HG03064 (cell line): ENCODE results near the gene PCBP3.
"Not testable (repeated sequence)": the region's sequence is repeated elsewhere in the genome, so short reads cannot be mapped to it uniquely, and the experiment has no call there.

ENCODE experiments used
- ATAC-seq: cut with Tn5 transposase; IDR thresholded peaks from one replicate; pipeline ENCODE4 v1.9.1; 2021; ENCODE audit warnings: low read depth; ENCODE audit not compliant: unreplicated experiment

PCBP3 gene

GRCh38 chr21:45801989-45802388, 158.5 kb downstream of the PCBP3 start:
- no peak for ATAC-seq

DNA sequence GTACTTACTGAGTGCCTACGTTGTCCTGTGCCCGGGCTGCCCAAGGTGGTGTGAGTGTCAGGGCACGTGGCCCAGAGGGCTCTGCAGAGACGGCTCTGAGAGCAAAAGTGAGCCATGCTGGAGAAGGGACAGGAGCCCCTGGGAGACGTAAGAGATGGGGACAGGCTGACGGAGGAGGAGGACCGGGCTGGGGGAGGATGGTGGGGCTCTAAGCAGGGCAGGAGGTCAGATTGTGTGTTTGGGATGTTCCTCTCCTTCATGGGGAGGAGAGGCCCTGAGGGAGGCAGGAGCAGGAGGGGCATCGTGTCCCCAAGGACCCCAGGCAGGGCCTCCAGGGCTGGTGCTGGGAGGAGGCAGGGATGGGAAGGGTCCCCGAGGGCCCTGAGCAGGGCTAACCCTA, 158.9 kb downstream of the PCBP3 start:
- ATAC-seq: no peak

GRCh38 chr21:45802956-45803617, 159.6 kb downstream of the PCBP3 start:
- ATAC-seq: no peak

GRCh38 chr21:45803618-45804340, 160.3 kb downstream of the PCBP3 start:
- no peak for ATAC-seq

DNA sequence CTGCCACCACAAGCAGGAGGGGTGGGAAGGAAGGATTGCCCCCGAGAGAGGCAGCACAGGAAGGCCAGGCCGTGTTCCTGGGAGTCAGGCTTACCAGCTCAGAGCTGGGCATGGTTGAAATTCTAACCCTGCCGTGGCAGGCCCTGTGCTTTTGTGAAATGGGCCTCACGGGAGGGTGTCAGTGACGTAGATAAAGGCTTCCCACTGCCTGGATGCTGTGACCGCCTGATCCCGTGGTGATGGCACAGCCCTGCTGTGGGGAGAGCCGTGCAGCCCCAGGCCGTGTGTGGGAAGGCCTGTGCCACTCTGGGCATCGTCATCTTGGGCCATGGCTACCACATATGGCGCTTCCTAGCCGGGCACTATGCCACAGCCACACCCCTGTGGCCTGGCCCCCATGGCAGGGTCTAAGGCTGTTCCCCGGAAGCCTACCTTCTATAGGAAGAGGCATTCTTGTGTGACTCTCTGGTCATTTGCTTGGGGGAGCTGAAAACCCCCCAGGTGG, 161.3 kb downstream of the PCBP3 start:
- no peak for ATAC-seq

DNA sequence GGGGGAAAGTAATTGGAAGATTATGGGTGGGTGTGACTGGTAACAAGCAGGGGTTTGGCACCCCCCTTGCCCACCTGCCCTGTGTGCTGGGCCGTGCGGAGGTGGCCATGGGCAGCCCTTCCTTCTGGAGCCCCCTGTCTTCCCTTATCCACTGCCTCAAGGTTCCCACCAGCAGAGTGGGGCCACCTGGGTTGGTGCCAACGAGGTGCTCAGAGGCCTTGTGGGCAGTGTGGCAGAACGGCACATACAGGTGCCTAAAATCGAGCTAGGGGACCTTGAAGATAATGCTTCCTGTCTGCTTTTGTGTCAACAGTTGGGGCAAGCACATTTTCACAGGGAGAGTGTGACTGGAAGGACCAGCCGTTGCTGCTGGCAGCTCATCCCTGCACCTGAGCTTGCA, 161.8 kb downstream of the PCBP3 start:
- no peak for ATAC-seq

DNA sequence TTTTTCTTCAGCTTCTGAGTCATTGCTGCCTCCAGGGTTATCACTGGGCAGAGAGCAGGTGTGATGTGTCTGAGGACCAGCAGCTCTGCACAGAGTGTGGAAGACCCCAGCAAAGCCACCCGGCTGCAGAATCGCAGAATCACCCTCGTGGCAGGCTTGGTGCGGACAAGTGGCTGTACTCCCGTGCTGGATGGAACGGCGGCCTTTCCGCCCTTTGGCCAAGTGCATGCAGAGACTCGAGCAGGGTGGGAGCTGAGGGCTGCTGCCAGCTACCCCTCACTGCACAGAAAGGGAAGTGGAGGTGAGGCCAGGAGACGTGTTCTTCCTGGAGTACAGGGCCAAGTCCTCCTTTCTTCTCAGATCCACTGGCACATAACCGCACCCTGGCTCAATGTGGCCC, 162.5 kb downstream of the PCBP3 start:
- no peak for ATAC-seq

GRCh38 chr21:45808663-45809062, 165.1 kb downstream of the PCBP3 start:
- ATAC-seq: not testable (repeated sequence)

DNA sequence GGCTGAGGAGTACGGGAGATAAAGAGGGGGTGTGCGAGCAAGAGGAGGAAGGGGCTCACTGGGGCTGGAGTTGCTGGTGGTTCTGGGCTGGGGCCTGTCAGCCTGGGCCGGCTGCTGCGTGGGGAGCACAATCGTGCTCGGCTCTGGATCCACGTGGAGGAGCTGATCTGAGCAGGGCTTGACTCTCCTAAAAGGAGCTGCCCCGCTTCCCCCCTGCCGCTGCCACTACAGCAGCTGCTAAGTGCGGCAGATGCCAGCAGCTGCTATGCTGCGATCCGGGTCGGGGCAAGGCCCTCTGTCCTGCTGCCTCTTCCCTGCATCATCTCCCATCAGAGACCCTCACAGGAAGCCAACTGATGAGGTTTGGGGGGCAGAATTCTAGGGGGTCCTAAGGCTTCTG, 165.9 kb downstream of the PCBP3 start:
- ATAC-seq: no peak

DNA sequence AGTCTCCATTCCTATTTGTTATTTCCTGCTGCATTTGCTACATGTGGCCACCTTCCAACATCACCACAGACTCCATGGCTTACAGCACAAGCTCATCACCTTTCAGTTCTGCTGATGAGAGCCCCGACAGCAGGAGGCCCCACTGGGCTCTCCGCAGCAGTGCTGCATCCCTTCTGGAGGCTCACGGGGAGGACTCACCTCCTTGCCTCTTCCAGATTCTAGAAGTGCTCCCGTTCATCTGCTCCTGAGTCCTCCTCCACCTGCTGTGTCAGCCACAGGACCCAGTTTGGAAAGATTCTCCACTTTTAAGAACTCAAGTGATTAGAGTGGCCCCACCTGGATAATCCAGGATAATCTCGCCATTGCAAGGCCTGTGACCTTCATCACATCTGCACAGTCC, 167.6 kb downstream of the PCBP3 start:
- no peak for ATAC-seq

- ATAC-seq: not testable (repeated sequence)
Observed at GRCh38 chr21:45814210-45814940, 170.8 kb downstream of the PCBP3 start.

- not testable (repeated sequence) for ATAC-seq
Observed at GRCh38 chr21:45815781-45816180, 172.3 kb downstream of the PCBP3 start.

DNA sequence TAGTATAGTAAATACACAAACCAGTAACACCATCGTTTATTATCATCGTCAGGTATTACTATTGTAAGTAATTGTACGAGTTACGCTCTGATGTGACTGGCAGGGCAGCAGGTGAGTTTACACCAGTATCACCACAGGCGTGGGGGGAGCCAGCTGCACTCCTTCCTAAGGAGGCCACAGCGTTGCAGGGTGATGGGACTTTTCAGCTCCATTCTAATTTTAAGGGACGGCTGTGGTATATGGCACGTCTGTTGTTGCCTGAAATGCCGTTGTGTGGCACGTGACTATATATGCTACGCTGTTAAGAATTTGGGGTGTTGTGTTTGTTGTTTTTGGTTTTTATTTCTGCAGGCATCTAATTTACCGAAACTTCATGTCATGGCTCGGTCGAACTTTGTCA, 173.3 kb downstream of the PCBP3 start:
- no peak for ATAC-seq

DNA sequence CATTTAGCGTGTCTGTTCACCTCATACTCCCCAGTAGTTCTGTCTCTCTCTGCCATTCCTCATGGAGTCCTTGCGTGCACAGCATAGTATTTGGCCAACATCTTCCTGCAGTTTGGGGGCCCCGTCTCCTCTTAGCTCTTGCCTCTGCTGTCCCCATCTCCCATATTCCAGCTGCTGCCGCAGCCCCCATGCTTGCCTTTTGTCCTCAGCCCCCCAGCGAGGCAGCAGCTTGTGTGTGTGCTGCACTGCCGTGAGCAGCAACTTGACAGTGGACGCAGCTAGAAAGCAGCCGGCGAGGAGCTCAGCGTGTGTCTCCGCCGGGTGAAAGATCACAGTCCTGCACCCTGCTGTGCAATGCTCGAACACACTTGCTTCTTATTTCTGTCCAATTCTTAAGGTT, 173.8 kb downstream of the PCBP3 start:
- no peak for ATAC-seq

GRCh38 chr21:45818276-45818903, 174.9 kb downstream of the PCBP3 start:
- no peak for ATAC-seq

GRCh38 chr21:45818904-45819285, 175.4 kb downstream of the PCBP3 start:
- no peak for ATAC-seq

DNA sequence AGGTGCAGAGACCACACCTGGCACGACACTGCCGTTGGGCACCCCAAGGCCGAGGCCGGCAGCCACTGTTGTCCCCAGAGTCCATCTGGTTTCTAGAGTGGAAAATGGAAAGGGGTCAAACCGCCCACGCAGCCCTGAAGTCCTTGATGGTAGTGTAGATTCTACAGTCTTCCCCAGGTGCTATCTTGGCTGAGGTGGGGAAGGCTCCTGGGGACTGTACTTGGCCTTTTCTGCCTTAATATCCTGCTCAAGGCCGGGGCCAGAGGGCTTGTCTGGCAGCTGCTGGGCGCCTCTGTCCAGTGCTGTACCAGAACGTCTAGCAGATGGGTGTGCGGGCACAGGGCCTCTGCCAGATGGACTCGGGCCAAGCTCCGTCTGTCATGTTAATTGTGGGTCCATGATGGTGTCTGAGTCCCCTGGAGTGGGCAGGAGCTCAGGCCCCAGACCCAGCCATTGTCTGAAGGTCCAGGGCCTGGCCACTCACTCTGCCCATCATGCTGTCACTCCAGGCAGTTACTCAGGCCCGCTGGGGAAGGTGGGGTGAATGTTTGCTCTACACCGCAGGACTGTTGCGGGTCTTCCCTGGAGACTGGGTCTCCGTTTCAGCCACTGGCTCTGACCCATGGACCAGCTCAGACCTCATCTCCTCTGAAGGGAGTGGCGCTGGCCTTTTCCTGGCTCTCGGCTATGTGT, 176.1 kb downstream of the PCBP3 start:
- ATAC-seq: no peak

- no peak for ATAC-seq
Observed at GRCh38 chr21:45820171-45821091, 176.9 kb downstream of the PCBP3 start.

DNA sequence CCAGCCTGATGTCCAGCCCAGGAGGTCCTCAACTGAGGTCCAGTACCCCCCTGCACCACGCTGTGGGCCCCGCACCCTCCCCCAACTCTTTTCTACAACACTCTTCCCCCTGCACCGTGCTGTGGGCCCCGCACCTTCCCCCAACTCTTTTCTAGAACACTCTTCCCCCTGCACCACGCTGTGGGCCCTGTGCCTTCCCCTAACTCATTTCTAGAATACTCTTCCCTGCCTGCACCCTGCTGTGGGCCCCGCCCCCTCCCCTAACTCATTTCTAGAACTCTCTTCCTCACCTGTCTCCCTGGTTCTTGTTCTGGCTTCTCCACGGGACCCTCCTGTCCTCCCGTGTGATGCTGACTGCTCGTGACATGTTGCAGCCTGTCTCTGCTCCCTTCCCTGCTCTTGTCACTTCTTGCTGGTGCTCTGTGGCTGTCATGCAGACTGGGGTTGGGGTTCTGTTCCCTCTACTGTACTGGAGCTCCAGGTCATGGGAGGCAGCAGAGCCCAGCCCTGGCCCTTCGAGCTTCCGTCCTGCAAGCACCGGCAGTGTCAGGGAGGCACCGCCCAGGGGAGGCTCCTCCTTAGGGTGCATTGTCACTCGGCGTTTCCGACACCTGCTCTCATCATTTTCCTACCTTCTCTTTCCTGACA, 177.9 kb downstream of the PCBP3 start:
- no peak for ATAC-seq
